ENCODE measurements around the gene PTPRG.

The PTPRG gene

DNA sequence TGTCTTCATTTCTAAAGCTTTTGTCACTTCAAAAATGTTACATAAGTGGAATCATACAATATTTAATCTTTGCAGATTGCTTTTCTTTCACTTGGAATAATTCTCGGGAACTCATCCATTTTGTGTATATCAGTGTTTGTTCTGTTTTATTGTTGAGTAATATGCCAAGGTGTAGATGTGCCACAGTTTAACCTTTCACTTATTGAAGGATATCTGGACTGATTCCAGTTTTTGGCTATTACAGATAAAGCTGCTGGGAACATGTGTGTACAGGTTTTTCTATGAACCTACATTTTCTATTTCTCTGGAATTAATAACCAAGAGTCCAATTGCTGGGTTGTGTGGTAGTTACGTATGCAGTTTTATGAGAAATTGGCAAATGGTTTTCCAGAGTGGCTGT lies 334.9 kb downstream of the PTPRG start:
- DNase-seq (ENCODE audit: low spot score), result no peak

DNA sequence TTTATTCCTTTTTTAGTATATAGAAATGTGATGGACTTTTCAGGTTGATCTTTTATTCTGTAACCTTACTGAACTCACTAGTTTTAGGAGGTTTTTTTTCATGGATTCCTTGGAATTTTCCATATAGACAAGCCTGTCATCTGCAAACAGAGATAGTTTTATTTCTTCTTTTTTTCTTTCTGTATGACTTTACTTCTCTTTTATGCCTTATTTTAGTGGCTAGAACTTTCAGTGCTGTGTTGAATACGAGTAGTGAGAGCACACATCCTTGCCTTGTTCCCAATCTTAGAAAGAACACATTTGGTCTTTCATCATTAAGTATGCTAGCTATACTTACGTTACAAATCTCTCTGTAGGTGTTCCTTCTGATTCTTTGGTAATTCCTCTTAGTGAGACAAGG lies 336.5 kb downstream of the PTPRG start:
- DNase-seq (ENCODE audit: low spot score), result peak; percentile 49

DNA sequence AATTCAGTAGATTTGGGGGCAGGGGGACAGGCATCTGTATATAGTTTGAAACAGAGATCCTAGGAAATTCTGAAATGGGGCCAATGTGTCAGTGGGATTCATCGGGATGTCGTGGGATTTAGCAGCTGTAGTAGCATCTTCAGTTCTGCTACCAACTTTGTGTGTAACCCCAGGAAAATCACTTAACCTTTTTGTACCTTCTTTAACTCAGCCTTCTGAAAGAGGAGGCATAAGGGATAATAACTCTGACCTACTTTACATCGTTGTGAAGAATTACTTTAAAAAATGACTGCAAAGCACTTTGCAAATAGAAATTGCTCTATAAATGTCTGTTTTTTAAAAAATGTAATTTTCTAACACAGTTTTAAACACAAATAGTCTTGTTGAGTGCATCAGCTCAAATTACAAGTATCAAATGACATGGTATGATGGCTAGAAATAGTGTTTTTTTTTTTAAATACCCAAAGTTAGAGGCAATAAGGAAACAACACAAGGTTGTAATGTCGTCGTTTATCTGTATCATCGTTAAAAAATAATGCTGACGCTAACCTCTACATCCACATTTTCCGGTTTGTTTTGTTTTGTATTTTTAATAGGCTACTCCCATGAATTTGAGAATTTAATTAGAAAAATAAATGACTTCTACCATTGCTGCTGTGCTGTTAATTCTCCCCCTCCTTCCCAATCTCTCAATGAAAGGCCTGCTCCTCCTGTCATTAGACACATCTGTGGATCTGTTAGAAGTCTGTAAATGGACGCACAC lies 338.5 kb downstream of the PTPRG start:
- no peak for DNase-seq (ENCODE audit: low spot score)

GRCh38 chr3:61901496-61901895 lies 340.1 kb downstream of the PTPRG start:
- DNase-seq (ENCODE audit: low spot score), result no peak

DNA sequence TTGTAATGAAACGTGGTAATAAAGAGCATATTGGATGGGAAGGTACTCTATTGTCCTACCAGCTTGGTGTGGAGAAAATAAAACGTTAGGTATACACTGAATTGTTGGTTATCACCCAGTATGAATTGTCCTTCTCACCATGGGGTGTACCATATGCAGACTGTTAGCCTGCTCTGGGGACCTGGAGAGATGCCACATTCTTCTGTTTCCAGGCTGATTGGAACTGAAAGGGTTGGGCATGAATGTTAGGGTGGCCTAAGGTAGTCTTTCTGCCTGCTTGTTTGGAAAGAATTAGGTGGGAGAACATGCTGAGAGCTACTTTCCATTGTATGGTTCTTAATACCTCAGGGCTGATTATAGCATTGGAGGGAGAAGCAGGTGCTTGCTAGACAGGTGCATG lies 340.6 kb downstream of the PTPRG start:
- no peak for DNase-seq (ENCODE audit: low spot score)

GRCh38 chr3:61903074-61903473 lies 341.7 kb downstream of the PTPRG start:
- no peak for DNase-seq (ENCODE audit: low spot score)

- peak; percentile 61 for DNase-seq (ENCODE audit: low spot score)
These were observed 342.7 kb downstream of the PTPRG start for GRCh38 chr3:61903931-61904657.

GRCh38 chr3:61907210-61907795 lies 345.9 kb downstream of the PTPRG start:
- DNase-seq (ENCODE audit: low spot score), result no peak

DNA sequence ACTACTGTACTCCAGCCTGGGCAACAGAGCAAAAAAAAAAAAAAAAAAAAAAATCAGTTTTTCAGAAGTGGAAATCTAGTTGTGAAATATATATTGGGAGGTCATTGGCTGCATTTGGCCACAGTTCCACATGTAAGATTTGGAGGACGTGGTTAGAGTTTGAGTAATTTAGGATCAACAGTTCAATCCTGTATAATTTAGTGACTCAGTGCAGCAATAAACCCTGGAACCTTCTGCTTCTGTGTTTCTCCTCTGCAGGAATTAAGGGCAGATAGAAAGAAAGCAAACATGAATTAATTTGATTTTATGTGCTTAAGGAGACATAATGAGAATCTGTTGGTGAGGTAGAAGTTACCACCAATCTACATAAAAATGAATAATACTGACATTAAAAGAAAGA lies 347.0 kb downstream of the PTPRG start:
- DNase-seq (ENCODE audit: low spot score), result no peak

DNA sequence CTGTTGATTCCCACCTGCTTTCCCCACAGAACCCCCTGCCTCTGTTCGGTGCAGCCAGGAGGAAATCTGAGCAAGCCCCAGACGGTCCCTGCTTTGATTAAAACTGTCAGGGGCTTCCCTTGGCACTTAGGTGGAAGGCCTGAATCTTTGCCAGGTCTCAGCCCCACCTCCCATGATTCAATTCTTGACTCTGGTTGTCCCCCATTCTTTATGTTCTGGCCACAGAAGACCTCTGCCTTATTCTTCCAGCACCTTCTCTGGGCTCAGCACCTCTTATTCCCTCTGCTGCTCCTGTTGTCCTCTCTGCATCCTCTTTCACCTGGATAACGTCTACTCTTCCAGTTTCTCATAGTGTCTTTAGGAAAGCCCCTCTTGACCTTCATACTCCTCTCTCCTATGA lies 349.4 kb downstream of the PTPRG start:
- no peak for DNase-seq (ENCODE audit: low spot score)

DNA sequence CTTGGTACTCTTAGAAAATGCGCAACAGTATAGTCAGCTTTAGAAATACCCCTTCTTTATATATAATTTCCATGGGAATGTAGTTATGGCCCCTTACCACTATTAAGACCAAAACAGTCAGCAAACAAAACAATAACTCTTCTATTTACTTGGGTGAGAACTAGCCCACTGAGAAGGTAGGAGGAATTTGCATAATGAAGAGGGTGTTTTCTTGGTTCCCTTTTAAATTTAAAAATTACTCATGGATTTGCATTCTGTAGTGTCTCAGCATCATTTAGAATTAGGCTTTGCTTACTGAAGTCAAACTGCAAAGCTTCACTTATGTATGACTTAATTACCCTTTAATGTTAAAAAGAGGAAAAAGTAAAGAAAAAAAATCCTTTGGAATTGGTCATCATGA lies 350.8 kb downstream of the PTPRG start:
- DNase-seq (ENCODE audit: low spot score), result no peak

GRCh38 chr3:61913701-61914100 lies 352.3 kb downstream of the PTPRG start:
- no peak for DNase-seq (ENCODE audit: low spot score)

DNA sequence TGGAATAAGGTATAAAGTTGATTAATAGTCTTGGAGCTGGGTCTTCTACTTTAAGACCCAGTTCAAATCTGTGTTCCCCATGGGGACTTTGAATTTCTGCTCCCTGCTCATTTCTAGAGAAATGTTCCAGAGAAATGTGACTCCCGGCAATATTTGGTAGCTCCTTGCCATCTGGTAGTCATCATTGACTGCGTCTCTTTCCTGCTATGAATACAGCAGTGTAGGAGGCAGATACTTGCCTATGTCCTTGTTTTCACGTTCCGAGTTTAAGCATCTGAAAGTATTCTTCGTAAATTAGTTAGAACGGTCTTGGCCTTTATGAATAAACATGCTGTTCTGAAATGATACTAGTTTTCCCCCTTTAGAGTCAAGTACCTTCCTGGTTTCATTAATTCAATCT lies 352.9 kb downstream of the PTPRG start:
- DNase-seq (ENCODE audit: low spot score), result no peak

DNA sequence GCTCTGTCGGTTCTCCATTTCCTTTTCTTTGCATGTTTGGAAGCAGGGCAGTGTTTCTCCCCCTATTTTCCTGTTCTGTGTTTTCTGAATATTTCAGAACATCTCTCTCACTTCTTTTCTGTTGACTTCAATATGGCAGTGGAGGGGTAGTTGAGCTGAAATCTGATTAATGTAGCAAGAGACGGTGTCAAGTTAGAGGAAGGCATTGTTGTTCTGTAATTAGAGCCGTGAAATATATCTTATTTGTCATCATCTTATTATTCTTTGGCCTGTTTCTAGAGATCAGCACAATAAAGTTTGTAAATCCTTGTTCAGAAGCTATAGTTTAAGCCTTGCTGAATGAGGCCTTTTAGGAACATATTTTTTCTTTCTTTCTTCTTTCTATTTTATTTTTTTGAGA lies 353.9 kb downstream of the PTPRG start:
- no peak for DNase-seq (ENCODE audit: low spot score)

DNA sequence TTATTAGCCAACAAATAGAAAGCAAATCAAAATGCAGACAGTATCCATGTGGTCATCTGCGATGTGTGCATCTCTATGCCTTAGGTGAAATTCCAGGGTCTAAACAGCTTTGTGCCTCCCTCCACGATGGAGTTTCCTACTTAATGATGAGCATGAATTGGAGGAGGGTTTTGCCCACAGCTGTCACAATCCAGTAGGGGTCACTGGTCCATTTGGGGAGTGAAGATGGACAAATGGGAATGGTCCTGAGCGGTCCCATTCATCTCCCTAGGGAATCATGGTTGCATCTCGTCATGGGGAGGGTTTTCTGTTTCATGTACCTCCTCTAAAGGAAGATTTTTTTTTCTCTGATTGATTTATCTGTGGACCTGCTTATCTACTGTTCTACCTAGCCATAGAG lies 358.0 kb downstream of the PTPRG start:
- DNase-seq (ENCODE audit: low spot score), result no peak

GRCh38 chr3:61922118-61922517 lies 360.7 kb downstream of the PTPRG start:
- no peak for DNase-seq (ENCODE audit: low spot score)

GRCh38 chr3:61924090-61924735 lies 362.8 kb downstream of the PTPRG start:
- DNase-seq (ENCODE audit: low spot score), result no peak

DNA sequence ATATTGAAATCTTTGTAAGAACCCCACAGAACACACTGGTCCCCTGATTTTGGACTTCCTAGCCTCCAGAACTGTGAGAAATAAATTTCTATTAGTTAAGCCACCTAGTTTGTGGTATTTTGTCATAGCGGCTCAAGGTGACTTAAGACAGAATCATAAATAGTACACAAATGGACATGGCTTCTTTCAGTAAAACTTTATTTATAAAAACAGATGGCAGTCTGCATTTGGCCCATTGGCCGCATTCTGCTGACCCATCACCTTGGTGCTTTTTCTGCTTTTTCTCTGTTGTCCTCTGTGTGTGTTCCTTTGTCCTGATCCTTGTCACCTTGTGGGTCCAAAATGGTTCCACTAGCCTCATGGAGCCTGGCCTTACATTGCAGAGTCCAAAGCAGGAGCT lies 363.6 kb downstream of the PTPRG start:
- no peak for DNase-seq (ENCODE audit: low spot score)

- no peak for DNase-seq (ENCODE audit: low spot score)
These were observed 364.4 kb downstream of the PTPRG start for GRCh38 chr3:61925721-61926120.

DNA sequence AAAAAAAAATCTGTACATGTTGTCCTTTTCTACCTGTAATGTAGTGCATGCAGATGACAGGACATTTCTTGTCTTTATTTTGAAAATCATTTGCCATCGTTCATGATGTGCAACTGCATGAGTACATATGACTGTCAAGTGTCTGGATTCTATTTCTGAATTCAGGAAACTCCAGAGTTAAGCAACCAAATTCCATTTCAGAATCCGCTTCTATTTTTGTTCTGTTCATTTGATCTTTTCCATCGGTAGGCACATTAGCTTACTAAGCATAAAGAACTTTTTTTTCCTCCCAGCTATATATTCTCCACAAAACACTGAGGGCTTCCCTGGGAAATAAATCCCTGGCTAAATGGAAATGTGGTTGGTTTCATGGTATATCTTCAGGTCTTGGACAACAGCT lies 365.6 kb downstream of the PTPRG start:
- DNase-seq (ENCODE audit: low spot score), result no peak

DNA sequence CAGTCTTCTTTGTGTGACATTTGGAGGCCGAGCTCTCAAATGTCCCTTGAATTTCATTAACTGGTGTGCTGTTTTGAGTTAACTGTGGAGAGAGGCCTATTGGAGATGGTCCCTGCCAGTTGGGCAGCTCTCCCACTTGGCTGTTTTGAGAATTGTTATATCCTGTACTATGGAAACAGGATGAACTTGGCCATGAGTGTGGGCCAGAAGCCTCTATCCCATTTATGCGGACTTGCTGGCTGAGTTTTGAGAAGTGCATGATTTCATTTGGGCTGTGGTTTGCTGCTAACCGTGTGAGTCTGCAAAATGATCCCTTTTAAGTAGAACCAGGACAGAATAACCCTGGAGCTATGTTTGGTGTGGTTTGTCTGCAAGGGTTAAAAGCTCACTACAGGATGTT lies 366.0 kb downstream of the PTPRG start:
- DNase-seq (ENCODE audit: low spot score), result peak; percentile 56

GRCh38 chr3:61928039-61928438 lies 366.7 kb downstream of the PTPRG start:
- no peak for DNase-seq (ENCODE audit: low spot score)

DNA sequence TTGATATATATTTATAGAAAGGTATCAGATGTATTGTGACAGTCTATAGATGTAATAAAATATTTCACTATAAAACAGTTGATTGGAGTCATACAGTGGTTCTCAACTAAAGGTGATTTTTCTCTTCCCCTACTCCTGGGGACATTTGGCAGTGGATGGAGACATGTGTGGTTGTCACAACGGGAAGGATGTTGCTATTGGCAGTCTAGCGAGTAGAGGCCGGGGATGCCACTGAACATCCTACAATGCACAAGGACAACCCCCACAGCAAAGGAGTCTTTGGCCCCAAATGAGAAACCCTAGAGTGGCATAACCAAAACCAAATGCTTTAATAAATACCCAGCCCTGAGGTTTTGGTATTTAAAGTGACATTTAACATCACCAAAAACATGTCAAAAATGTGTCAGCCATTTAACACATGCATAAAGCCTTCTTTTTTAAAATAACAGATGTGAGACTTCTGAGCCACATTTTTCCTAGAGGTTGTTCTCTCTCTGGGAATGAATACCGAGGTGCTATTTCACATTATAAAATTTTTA lies 367.5 kb downstream of the PTPRG start:
- DNase-seq (ENCODE audit: low spot score), result no peak

All from pons (tissue), 1 donor.